Hepatocyte (in vitro differentiated cells): ENCODE measurements around the gene ONECUT2. TPM values are rescaled to one million over a fixed set of nuclear protein-coding genes. Genes with fewer than 3 reads are reported as not detected.

Source experiments
- DNase-seq: peaks from one replicate; pipeline ENCODE4 v3.0.0-alpha.2; 2016; ENCODE audit warnings: low spot score
- H2AFZ ChIP-seq: fragments of 200-600 bp; sonication (generic); 2 replicates; pipeline ENCODE4 v1.6.0; 2016; ENCODE audit warnings: antibody characterized with exemption, mild to moderate bottlenecking
- H3K27ac ChIP-seq: fragments of 200-600 bp; sonication (generic); 2 replicates; pipeline ENCODE4 v1.5.1; 2016; ENCODE audit warnings: mild to moderate bottlenecking
- H3K27me3 ChIP-seq: fragments of 200-600 bp; sonication (generic); 2 replicates; pipeline ENCODE4 v1.6.1; 2016
- H3K36me3 ChIP-seq: fragments of 200-600 bp; sonication (generic); replicated peaks from 2 replicates; pipeline ENCODE4 v1.5.1; 2016; ENCODE audit warnings: low read depth; ENCODE audit not compliant: insufficient read depth
- H3K4me1 ChIP-seq: fragments of 200-600 bp; sonication (generic); 2 replicates; pipeline ENCODE4 v1.5.1; 2016; ENCODE audit warnings: mild to moderate bottlenecking, moderate library complexity; ENCODE audit not compliant: insufficient read depth
- H3K4me2 ChIP-seq: fragments of 200-600 bp; sonication (generic); 2 replicates; pipeline ENCODE4 v1.6.0; 2016
- H3K4me3 ChIP-seq: fragments of 200-600 bp; sonication (generic); 2 replicates; pipeline ENCODE4 v1.5.1; 2016; ENCODE audit warnings: mild to moderate bottlenecking
- H3K79me2 ChIP-seq: fragments of 200-600 bp; sonication (generic); 2 replicates; pipeline ENCODE4 v1.6.0; 2017; ENCODE audit warnings: mild to moderate bottlenecking
- H3K9me2 ChIP-seq: fragments of 200-600 bp; sonication (generic); replicated peaks from 2 replicates; pipeline ENCODE4 v1.6.0; 2017; ENCODE audit warnings: mild to moderate bottlenecking; ENCODE audit not compliant: insufficient read depth
- H3K9me3 ChIP-seq: fragments of 200-600 bp; sonication (generic); 2 replicates; pipeline ENCODE4 v1.5.1; 2016; ENCODE audit warnings: low read depth, mild to moderate bottlenecking
- H4K20me1 ChIP-seq: fragments of 200-600 bp; sonication (generic); 2 replicates; pipeline ENCODE4 v1.6.0; 2016; ENCODE audit warnings: mild to moderate bottlenecking; ENCODE audit not compliant: insufficient read depth, poor library complexity, severe bottlenecking
- CTCF ChIP-seq: fragments of 200-600 bp; sonication (generic); IDR thresholded peaks from 2 replicates; pipeline ENCODE4 v1.5.1; 2016; ENCODE audit warnings: antibody characterized with exemption, mild to moderate bottlenecking; ENCODE audit not compliant: poor library complexity
- EZH2 ChIP-seq: fragments of 200-600 bp; sonication (generic); IDR thresholded peaks from 2 replicates; pipeline ENCODE4 v1.6.1; 2016; ENCODE audit warnings: antibody characterized with exemption, mild to moderate bottlenecking, borderline replicate concordance
- EZH2phosphoT487 ChIP-seq: fragments of 200-600 bp; sonication (generic); IDR thresholded peaks from one replicate; pipeline ENCODE4 v1.6.1; 2018; ENCODE audit warnings: antibody characterized with exemption, mild to moderate bottlenecking, low read depth, moderate library complexity; ENCODE audit not compliant: unreplicated experiment, severe bottlenecking
- WGBS: methylation state at CpG from one replicate; pipeline ENCODE4 v1.1.6; 2016; ENCODE audit warnings: low lambda C conversion rate; ENCODE audit errors: missing lambda C conversion rate; 5-methylcytosine and 5-hydroxymethylcytosine counted together
- polyA plus RNA-seq: library from polyadenylated mRNA; unstranded; fragments of >200 nt; fragmentation: Nextera tagmentation; extraction: Ambion mirVana; gene quantifications from 2 replicates; pipeline ENCODE4 v1.2.1, GENCODE V29; 2016
- total RNA-seq: library from RNA; depleted of rRNA; stranded (reverse); fragments of >200 nt; gene quantifications from 2 replicates; pipeline ENCODE4 v1.2.3, GENCODE V29; 2014

ONECUT2 gene
- total and polyA plus RNA-seq, 2 experiments from 2014 or later = 0.24 to 1.7 TPM

DNA sequence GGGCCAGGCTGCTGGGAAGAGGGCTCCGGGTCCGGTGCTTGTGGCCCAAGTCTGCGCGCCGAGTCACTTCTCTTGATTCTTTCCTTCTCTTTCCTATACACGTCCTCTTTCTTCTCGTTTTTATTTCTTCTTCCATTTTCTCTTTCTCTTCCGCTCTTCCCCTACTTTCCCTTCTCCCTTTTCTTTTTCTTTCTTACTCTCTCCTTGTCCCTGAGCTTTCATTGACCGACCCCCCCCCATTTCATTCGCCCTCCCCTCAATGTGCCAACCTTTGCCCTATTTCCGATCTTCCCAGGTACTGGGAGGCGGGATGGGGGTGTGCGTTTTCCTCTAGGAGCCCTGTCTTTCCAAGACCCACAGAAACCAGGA, 1.8 kb downstream of the ONECUT2 start:
- Histone ChIP-seq H3K36me3 (no peaks in the 10 kb centered on the region), H2AFZ (no peak overlapping the region), H3K9me2 (no peaks in the 10 kb centered on the region), H3K27me3 (peaks cover 89% of the 10 kb centered on the region), H3K4me2 (peak overlapping the region; percentile 86), H3K4me1 (peaks cover 29% of the 10 kb centered on the region), H3K79me2 (no peaks in the 10 kb centered on the region), H4K20me1 (no peaks in the 10 kb centered on the region), H3K27ac (no peak overlapping the region), H3K4me3 (no peak overlapping the region), H3K9me3 (no peaks in the 10 kb centered on the region)
- DNase-seq = no peak
- TF ChIP-seq EZH2phosphoT487 (peak; percentile 85), EZH2 (no peak), CTCF (no peak)
- WGBS = 9% methylated on average over 11 of the region's 13 CpGs

GRCh38 chr18:57437402-57437765, 2.2 kb downstream of the ONECUT2 start:
- Histone ChIP-seq H3K4me3 (peak overlapping the region; percentile 21), H3K27me3 (peaks cover 89% of the 10 kb centered on the region), H3K9me3 (no peaks in the 10 kb centered on the region), H3K27ac (no peak overlapping the region), H2AFZ (peak overlapping the region; percentile 28), H3K4me2 (peak overlapping the region; percentile 86), H4K20me1 (no peaks in the 10 kb centered on the region), H3K79me2 (no peaks in the 10 kb centered on the region), H3K9me2 (no peaks in the 10 kb centered on the region), H3K4me1 (peaks cover 29% of the 10 kb centered on the region), H3K36me3 (no peaks in the 10 kb centered on the region)
- no peak for DNase-seq
- WGBS = under 1% methylated on average over 16 of the region's 16 CpGs
- TF ChIP-seq EZH2phosphoT487 (no peak), CTCF (no peak), EZH2 (peak; percentile 49)

DNA sequence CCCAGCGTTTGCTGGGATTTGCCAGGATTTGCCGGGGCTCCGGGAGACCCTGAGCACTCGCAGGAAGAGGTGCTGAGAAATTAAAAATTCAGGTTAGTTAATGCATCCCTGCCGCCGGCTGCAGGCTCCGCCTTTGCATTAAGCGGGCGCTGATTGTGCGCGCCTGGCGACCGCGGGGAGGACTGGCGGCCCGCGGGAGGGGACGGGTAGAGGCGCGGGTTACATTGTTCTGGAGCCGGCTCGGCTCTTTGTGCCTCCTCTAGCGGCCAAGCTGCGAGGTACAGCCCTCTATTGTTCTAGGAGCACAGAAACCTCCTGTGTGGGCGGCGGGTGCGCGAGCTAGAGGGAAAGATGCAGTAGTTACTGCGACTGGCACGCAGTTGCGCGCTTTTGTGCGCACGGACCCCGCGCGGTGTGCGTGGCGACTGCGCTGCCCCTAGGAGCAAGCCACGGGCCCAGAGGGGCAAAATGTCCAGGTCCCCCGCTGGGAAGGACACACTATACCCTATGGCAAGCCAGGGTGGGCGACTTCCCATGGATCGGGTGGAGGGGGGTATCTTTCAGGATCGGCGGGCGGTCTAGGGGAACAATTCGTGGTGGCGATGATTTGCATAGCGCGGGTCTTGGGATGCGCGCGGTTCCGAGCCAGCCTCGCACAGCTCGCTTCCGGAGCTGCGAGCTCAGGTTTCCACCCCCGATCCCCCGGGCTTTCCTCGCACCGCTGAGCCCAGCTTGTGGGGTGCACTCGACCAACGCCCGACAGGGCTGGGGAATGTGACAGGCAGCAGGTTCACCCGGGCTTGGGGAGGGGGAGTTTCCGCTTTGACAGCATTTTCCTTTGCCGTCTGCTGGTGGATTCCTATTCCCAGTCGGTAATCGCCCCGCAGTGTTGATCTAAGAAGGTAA, 2.8 kb downstream of the ONECUT2 start:
- peak; percentile 83 for DNase-seq
- Histone ChIP-seq H3K9me2 (no peaks in the 10 kb centered on the region), H3K4me3 (peak overlapping the region; percentile 21), H3K27me3 (peaks cover 89% of the 10 kb centered on the region), H3K79me2 (no peaks in the 10 kb centered on the region), H3K4me2 (peak overlapping the region; percentile 86), H3K4me1 (peaks cover 29% of the 10 kb centered on the region), H3K36me3 (no peaks in the 10 kb centered on the region), H4K20me1 (no peaks in the 10 kb centered on the region), H3K27ac (no peak overlapping the region), H3K9me3 (no peaks in the 10 kb centered on the region), H2AFZ (peak overlapping the region; percentile 55)
- under 1% methylated on average over 72 of the region's 72 CpGs for WGBS
- TF ChIP-seq EZH2 (peak; percentile 98), EZH2phosphoT487 (peak; percentile 74), CTCF (peak; percentile 56)
